Dendritic cell treated with granulocyte-macrophage colony-stimulating factor and Interleukin-4, amounts not matched to agents 40 ng/mL and 50 ng/mL, for 4 days (primary cell): ENCODE measurements around the gene NLE1.

ENCODE experiments used
- H3K27ac Mint-ChIP-seq: one replicate; pipeline ENCODE4 v1.8.0; 2022; ENCODE audit warnings: mild to moderate bottlenecking, mixed read lengths
- H3K27me3 Mint-ChIP-seq: one replicate; pipeline ENCODE4 v1.8.0; 2022; ENCODE audit warnings: mild to moderate bottlenecking, mixed read lengths
- H3K36me3 Mint-ChIP-seq: one replicate; pipeline ENCODE4 v1.8.0; 2022; ENCODE audit warnings: low read depth, mixed read lengths
- H3K4me1 Mint-ChIP-seq: one replicate; pipeline ENCODE4 v1.8.0; 2022; ENCODE audit warnings: low read depth, mixed read lengths
- H3K4me3 Mint-ChIP-seq: one replicate; pipeline ENCODE4 v1.8.0; 2022; ENCODE audit warnings: mild to moderate bottlenecking, moderate library complexity, mixed read lengths
- H3K9me3 Mint-ChIP-seq: one replicate; pipeline ENCODE4 v1.8.0; 2022; ENCODE audit warnings: mixed read lengths
- intact Hi-C: fragments of 100-400 bp; cut with micrococcal nuclease; formaldehyde crosslinking; loops from one replicate; pipeline ENCODE4 v1.15.0; 2022

NLE1 gene

DNA sequence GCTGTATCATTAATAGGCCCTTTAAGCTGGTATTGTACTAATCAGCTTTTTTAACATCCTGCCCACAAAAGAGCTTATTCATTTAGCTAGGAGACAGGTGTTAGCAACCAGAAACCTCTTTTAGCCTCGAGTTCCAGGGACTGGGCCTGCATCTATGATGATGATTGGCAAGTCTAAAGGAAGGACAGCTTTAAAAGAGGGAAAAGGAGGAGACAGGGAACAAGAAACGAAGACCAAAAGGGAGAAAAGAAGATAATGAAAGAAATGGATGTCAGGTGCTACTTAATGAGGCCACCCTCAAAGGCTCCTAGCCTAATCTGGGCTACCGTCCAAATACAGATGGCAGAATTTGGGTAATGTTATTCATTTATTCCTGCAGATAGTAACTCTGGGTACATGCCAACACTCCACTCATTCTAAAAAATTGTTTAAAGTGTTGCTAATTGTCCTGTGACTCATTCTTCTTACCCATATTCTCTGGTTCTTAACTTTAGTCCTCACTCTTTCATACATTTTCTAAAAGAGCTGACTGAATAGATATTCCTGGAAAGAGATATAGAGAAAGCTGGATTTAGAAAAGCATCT lies 59.9 kb downstream of the NLE1 start:
- no peaks in the 10 kb centered on the region for H3K9me3 Mint-ChIP-seq
- H3K36me3 Mint-ChIP-seq = peaks cover 8% of the 10 kb centered on the region
- no peak overlapping the region for H3K4me3 Mint-ChIP-seq
- no peaks in the 10 kb centered on the region for H3K27me3 Mint-ChIP-seq
- intact Hi-C loops = no loop called here
- peaks cover 51% of the 10 kb centered on the region for H3K4me1 Mint-ChIP-seq
- H3K27ac Mint-ChIP-seq = peak overlapping the region; percentile 10

DNA sequence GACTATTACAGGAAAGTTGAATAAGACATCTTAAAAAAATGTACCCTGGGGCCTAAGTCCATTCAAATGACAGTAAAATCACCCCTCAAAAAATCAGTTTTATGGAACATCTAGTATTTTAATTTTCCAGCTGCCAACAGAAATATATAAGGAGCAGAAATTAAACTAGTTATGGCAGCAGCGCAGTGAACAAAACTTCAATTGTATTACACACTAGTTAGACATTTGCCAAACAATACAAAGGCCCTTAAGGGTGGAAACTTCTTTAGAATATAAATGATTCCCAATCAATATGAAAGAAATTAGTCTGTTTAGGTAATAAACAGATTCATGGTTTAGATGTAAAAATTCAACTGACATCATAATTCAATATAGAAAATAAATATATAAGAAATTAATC lies 60.5 kb downstream of the NLE1 start:
- Mint-ChIP-seq H3K36me3 (peaks cover 8% of the 10 kb centered on the region), H3K4me3 (no peak overlapping the region), H3K9me3 (no peaks in the 10 kb centered on the region), H3K4me1 (peaks cover 46% of the 10 kb centered on the region), H3K27ac (peak overlapping the region; percentile 10), H3K27me3 (no peaks in the 10 kb centered on the region)
- intact Hi-C loops = no loop called here

DNA sequence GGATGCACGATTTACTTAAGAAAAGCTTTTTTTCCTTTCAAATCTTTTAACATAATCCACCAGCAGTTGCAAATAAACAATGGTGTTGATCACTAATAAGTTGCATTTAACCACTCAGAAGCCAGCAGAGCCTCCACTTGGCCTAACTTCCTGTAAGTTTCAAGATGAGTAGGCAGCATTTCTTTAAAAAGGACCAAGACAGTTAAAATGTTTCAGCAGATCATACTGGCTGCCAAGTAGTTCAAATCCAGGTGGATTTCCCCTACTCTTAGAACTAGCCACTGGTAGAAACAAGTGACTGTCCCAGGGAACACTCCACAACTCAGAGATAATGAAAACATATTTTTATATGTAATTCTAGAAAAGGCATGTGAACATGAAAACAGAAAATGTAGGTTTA lies 61.6 kb downstream of the NLE1 start:
- Mint-ChIP-seq H3K27me3 (no peaks in the 10 kb centered on the region), H3K27ac (peak overlapping the region; percentile 4), H3K9me3 (no peaks in the 10 kb centered on the region), H3K4me1 (peaks cover 37% of the 10 kb centered on the region), H3K4me3 (no peak overlapping the region), H3K36me3 (peaks cover 8% of the 10 kb centered on the region)
- intact Hi-C loops = no loop called here

- Mint-ChIP-seq H3K27ac (peak overlapping the region; percentile 4), H3K4me1 (peaks cover 42% of the 10 kb centered on the region), H3K27me3 (no peaks in the 10 kb centered on the region), H3K4me3 (no peak overlapping the region), H3K9me3 (no peaks in the 10 kb centered on the region), H3K36me3 (peaks cover 8% of the 10 kb centered on the region)
- intact Hi-C loops = loop anchor here (5.0 kb wide), 1 partner anchor 42 kb away; no protein-coding TSS in a partner anchor
Measured at GRCh38 chr17:35079547-35080423, 62.3 kb downstream of the NLE1 start.
